GM21447 (cell line): ENCODE results near the gene WDR82.

Source experiments
- ATAC-seq: cut with Tn5 transposase; IDR thresholded peaks from one replicate; pipeline ENCODE4 v1.9.1; 2021; ENCODE audit not compliant: unreplicated experiment

Gene WDR82

GRCh38 chr3:52226229-52226817 lies 52.1 kb downstream of the WDR82 start:
- no peak for ATAC-seq

GRCh38 chr3:52225452-52226228 lies 52.8 kb downstream of the WDR82 start, which contains the start of gene TLR9:
Gene TLR9, minus strand, starts transcription at chr3:52225645. Its CDS starts 116 bp downstream, at chr3:52225529.
- peak; percentile 86 for ATAC-seq

GRCh38 chr3:52223449-52224408 lies 54.7 kb downstream of the WDR82 start:
- ATAC-seq = no peak

GRCh38 chr3:52222319-52223221 lies 55.9 kb downstream of the WDR82 start:
- ATAC-seq = no peak

GRCh38 chr3:52221563-52222318 lies 56.7 kb downstream of the WDR82 start:
- no peak for ATAC-seq

GRCh38 chr3:52221141-52221562 lies 57.3 kb downstream of the WDR82 start:
- no peak for ATAC-seq

- ATAC-seq = no peak
Measured at GRCh38 chr3:52220380-52221026, 57.9 kb downstream of the WDR82 start.

GRCh38 chr3:52218937-52219650 lies 59.4 kb downstream of the WDR82 start:
- no peak for ATAC-seq

- ATAC-seq = no peak
Measured at GRCh38 chr3:52218454-52218853, 60.0 kb downstream of the WDR82 start.

- ATAC-seq = no peak
Measured at GRCh38 chr3:52218026-52218425, 60.4 kb downstream of the WDR82 start.

- no peak for ATAC-seq
Measured at GRCh38 chr3:52217409-52217805, 61.0 kb downstream of the WDR82 start.

GRCh38 chr3:52216585-52217408 lies 61.7 kb downstream of the WDR82 start:
- no peak for ATAC-seq

- ATAC-seq = no peak
Measured at GRCh38 chr3:52215351-52215750, 63.1 kb downstream of the WDR82 start.

GRCh38 chr3:52213901-52214300 lies 64.5 kb downstream of the WDR82 start:
- no peak for ATAC-seq

GRCh38 chr3:52213005-52213404 lies 65.4 kb downstream of the WDR82 start:
- no peak for ATAC-seq

- no peak for ATAC-seq
Measured at GRCh38 chr3:52211268-52211891, 67.1 kb downstream of the WDR82 start.

GRCh38 chr3:52210550-52211046 lies 67.9 kb downstream of the WDR82 start:
- no peak for ATAC-seq
